GM19240 (cell line): Measurements from ENCODE around the gene AIFM2.
"Not testable (repeated sequence)": the region's sequence is repeated elsewhere in the genome, so short reads cannot be mapped to it uniquely, and the experiment has no call there.

ENCODE experiments used
- DNase-seq: peaks from one replicate; pipeline ENCODE4 v3.0.0; 2011; ENCODE audit warnings: low spot score; ENCODE audit not compliant: insufficient read length

Gene AIFM2

GRCh38 chr10:70094250-70094649 lies 38.4 kb downstream of the AIFM2 start:
- DNase-seq: no peak

GRCh38 chr10:70093335-70093944 lies 39.2 kb downstream of the AIFM2 start:
- DNase-seq: no peak

GRCh38 chr10:70092389-70092718 lies 40.3 kb downstream of the AIFM2 start:
- no peak for DNase-seq

GRCh38 chr10:70090951-70091350 lies 41.7 kb downstream of the AIFM2 start:
- no peak for DNase-seq

GRCh38 chr10:70090013-70090412 lies 42.6 kb downstream of the AIFM2 start:
- no peak for DNase-seq

- DNase-seq: no peak
These were observed 44.3 kb downstream of the AIFM2 start for GRCh38 chr10:70088308-70088698.

- no peak for DNase-seq
These were observed 44.9 kb downstream of the AIFM2 start for GRCh38 chr10:70087616-70088307.

GRCh38 chr10:70085975-70086613 lies 46.5 kb downstream of the AIFM2 start:
- DNase-seq: no peak

GRCh38 chr10:70084189-70084588 lies 48.4 kb downstream of the AIFM2 start:
- no peak for DNase-seq

GRCh38 chr10:70080789-70081188 lies 51.8 kb downstream of the AIFM2 start:
- not testable (repeated sequence) for DNase-seq

GRCh38 chr10:70078937-70079336 lies 53.7 kb downstream of the AIFM2 start:
- no peak for DNase-seq

GRCh38 chr10:70078329-70078728 lies 54.3 kb downstream of the AIFM2 start:
- no peak for DNase-seq

- DNase-seq: no peak
These were observed 57.7 kb downstream of the AIFM2 start for GRCh38 chr10:70074971-70075370.

- no peak for DNase-seq
These were observed 58.5 kb downstream of the AIFM2 start for GRCh38 chr10:70074165-70074564.

- DNase-seq: no peak
These were observed 61.8 kb downstream of the AIFM2 start for GRCh38 chr10:70070834-70071233.

GRCh38 chr10:70069346-70069745 lies 63.3 kb downstream of the AIFM2 start:
- no peak for DNase-seq

- DNase-seq: no peak
These were observed 63.7 kb downstream of the AIFM2 start for GRCh38 chr10:70068925-70069324.

GRCh38 chr10:70067586-70067985 lies 65.0 kb downstream of the AIFM2 start:
- DNase-seq: no peak

GRCh38 chr10:70066190-70066589 lies 66.4 kb downstream of the AIFM2 start:
- no peak for DNase-seq

- no peak for DNase-seq
These were observed 68.1 kb downstream of the AIFM2 start for GRCh38 chr10:70064486-70064885.

GRCh38 chr10:70063418-70064098 lies 69.1 kb downstream of the AIFM2 start:
- no peak for DNase-seq
